Ovary (tissue), 3 donors: ENCODE results near the gene TMEM134.

Source experiments
- CTCF ChIP-seq, 3 donors: fragments of 450-650 bp in 2 of 3; fragments of 200-600 bp in 1 of 3; IDR thresholded peaks; one replicate each; pipeline versions ENCODE4 v1.5.1 to v1.8.0; 2016 to 2022; ENCODE audit warnings: antibody characterized with exemption in 3 of 3, mild to moderate bottlenecking in 1 of 3
- EP300 ChIP-seq: sonication (generic); formaldehyde crosslinking; IDR thresholded peaks from one replicate; pipeline ENCODE4 v1.6.1; 2017; ENCODE audit warnings: antibody characterized with exemption
- POLR2A ChIP-seq: fragments of 450-650 bp; IDR thresholded peaks from one replicate; pipeline ENCODE4 v1.6.1; 2017; ENCODE audit warnings: antibody characterized with exemption, mild to moderate bottlenecking, moderate library complexity
- donor health status: DM: no; HTN: no; CAD: no.

GRCh38 chr11:67448220-67448609, 20.8 kb downstream of the TMEM134 start:
- TF ChIP-seq CTCF (IDR thresholded peaks at IDR 0.05) (no peak), EP300 (no peak), POLR2A (no peak)
